Astrocyte (in vitro differentiated cells and primary cell): ENCODE measurements around the gene OSBPL1A. TPM values are rescaled to one million over a fixed set of nuclear protein-coding genes. Genes with fewer than 3 reads are reported as not detected.

Experiments used
- DNase-seq: peaks from one replicate; pipeline ENCODE4 v3.0.0-alpha.2; 2010; ENCODE audit warnings: low read depth
- FAIRE-seq: peaks from 2 replicates; lab custom pipeline; 2011; peaks lifted over from hg19 to GRCh38; lab: Jason Lieb, UNC
- H2AFZ ChIP-seq: 2 replicates; pipeline ENCODE4 v1.6.0; 2012; ENCODE audit warnings: low read depth, low read length, inconsistent platforms
- H3K27ac ChIP-seq: 2 replicates; pipeline ENCODE4 v1.5.1; 2011; ENCODE audit warnings: low read depth, low read length, inconsistent platforms
- H3K27me3 ChIP-seq: 2 replicates; pipeline ENCODE4 v1.6.0; 2011; ENCODE audit warnings: low read length, inconsistent platforms; ENCODE audit not compliant: insufficient read depth
- H3K36me3 ChIP-seq: 2 replicates; pipeline ENCODE4 v1.5.1; 2011; ENCODE audit warnings: low read length, inconsistent platforms; ENCODE audit not compliant: insufficient read depth
- H3K4me1 ChIP-seq: 2 replicates; pipeline ENCODE4 v1.5.1; 2011; ENCODE audit warnings: low read length, inconsistent platforms; ENCODE audit not compliant: insufficient read depth
- H3K4me2 ChIP-seq: 2 replicates; pipeline ENCODE4 v1.6.0; 2012; ENCODE audit warnings: low read length, inconsistent platforms
- H3K4me3 ChIP-seq: 2 replicates; pipeline ENCODE4 v1.5.1; 2011; ENCODE audit warnings: low read depth, mild to moderate bottlenecking, low read length, inconsistent platforms; ENCODE audit not compliant: insufficient read depth
- H3K79me2 ChIP-seq: 2 replicates; pipeline ENCODE4 v1.6.0; 2012; ENCODE audit warnings: mild to moderate bottlenecking, low read length, inconsistent platforms; ENCODE audit not compliant: insufficient read depth
- H3K9ac ChIP-seq: 2 replicates; pipeline ENCODE4 v1.6.0; 2012; ENCODE audit warnings: mild to moderate bottlenecking, low read length, inconsistent platforms
- H3K9me3 ChIP-seq: 2 replicates; pipeline ENCODE4 v1.5.1; 2012; ENCODE audit warnings: low read depth, mild to moderate bottlenecking, low read length, inconsistent platforms; ENCODE audit not compliant: insufficient read depth
- H4K20me1 ChIP-seq: 2 replicates; pipeline ENCODE4 v1.6.0; 2012; ENCODE audit warnings: low read length, inconsistent platforms; ENCODE audit not compliant: insufficient read depth
- H3K27ac Mint-ChIP-seq: one replicate; pipeline ENCODE4 v1.8.0; 2021; ENCODE audit warnings: mild to moderate bottlenecking, mixed read lengths; ENCODE audit not compliant: unreplicated experiment
- H3K27me3 Mint-ChIP-seq: one replicate; pipeline ENCODE4 v1.8.0; 2021; ENCODE audit warnings: low read depth, mixed read lengths; ENCODE audit not compliant: unreplicated experiment
- H3K36me3 Mint-ChIP-seq: one replicate; pipeline ENCODE4 v1.8.0; 2021; ENCODE audit warnings: low read depth, mixed read lengths; ENCODE audit not compliant: unreplicated experiment
- H3K4me1 Mint-ChIP-seq: one replicate; pipeline ENCODE4 v1.8.0; 2021; ENCODE audit warnings: low read depth, mixed read lengths; ENCODE audit not compliant: unreplicated experiment
- H3K4me3 Mint-ChIP-seq: one replicate; pipeline ENCODE4 v1.8.0; 2021; ENCODE audit warnings: mild to moderate bottlenecking, moderate library complexity, mixed read lengths; ENCODE audit not compliant: unreplicated experiment
- H3K9me3 Mint-ChIP-seq: one replicate; pipeline ENCODE4 v1.8.0; 2021; ENCODE audit warnings: mild to moderate bottlenecking, mixed read lengths; ENCODE audit not compliant: unreplicated experiment
- EZH2 ChIP-seq: IDR thresholded peaks from 2 replicates; pipeline ENCODE4 v1.6.1; 2012; ENCODE audit warnings: mild to moderate bottlenecking, low read length, inconsistent platforms; ENCODE audit not compliant: insufficient read depth
- total RNA-seq: library from RNA; stranded (reverse); gene quantifications from 2 replicates; pipeline ENCODE4 v1.2.1, GENCODE V29; 2021
- TF ChIP-seq, protein P1 (sequence below): IDR thresholded peaks from 2 replicates; pipeline ENCODE4 v1.5.1; 2011; ENCODE audit warnings: low read depth, mild to moderate bottlenecking, inconsistent platforms, low read length, moderate library complexity; ENCODE audit not compliant: insufficient read depth

The OSBPL1A gene
- total RNA-seq, 1 donor from 2014 or later: 27.7 TPM

DNA sequence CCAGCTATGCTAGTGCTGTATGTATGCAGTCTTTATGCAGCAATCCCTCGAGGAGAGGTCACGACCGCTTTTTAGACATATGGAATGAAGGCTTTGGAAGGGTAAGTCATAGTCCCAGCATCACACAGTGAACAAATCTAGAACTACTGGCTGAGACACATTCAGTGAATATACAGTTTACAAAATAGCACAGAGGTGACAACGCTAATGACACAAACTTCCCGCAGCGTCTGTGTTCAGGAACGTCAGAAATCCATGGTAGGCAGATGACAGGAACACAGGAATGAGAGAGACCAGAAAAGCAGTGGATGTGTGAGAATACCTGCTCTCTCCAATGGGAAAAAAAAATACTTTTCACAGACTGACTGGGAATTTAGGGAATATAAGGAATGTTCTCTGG, 229.1 kb downstream of the OSBPL1A start:
- H3K27me3 Mint-ChIP-seq: no peaks in the 10 kb centered on the region

DNA sequence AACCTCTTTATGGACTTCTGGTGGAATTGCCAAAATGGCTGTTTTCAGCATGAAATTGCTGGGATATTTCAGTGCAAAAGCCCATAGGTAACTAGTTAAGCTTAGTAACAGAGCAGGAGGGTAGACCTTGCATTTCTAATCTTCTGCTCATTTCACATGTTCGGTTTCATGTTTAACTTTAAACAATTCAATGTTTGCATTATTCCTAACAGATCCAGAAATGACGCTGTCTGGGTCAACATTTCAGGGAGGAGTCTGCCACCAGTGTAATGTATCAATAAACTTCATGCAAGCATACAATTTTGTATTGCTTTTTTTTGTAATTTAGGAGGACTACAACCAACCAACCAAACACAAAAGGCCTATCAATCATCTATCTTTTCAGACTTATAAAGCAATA, 236.3 kb downstream of the OSBPL1A start:
- Mint-ChIP-seq H3K4me1 (peaks cover 4% of the 10 kb centered on the region), H3K27me3 (no peaks in the 10 kb centered on the region), H3K4me3 (no peak overlapping the region), H3K36me3 (peaks cover 12% of the 10 kb centered on the region), H3K27ac (no peak overlapping the region), H3K9me3 (no peaks in the 10 kb centered on the region)
- H3K4me1 ChIP-seq: no peaks in the 10 kb centered on the region
- peaks cover 13% of the 10 kb centered on the region for H3K36me3 ChIP-seq
- no peak overlapping the region for H2AFZ ChIP-seq
- no peak overlapping the region for H3K27ac ChIP-seq
- no peak for FAIRE-seq
- no peaks in the 10 kb centered on the region for H3K9me3 ChIP-seq
- TF ChIP-seq EZH2: no peak
- TF ChIP-seq, protein P1, sequence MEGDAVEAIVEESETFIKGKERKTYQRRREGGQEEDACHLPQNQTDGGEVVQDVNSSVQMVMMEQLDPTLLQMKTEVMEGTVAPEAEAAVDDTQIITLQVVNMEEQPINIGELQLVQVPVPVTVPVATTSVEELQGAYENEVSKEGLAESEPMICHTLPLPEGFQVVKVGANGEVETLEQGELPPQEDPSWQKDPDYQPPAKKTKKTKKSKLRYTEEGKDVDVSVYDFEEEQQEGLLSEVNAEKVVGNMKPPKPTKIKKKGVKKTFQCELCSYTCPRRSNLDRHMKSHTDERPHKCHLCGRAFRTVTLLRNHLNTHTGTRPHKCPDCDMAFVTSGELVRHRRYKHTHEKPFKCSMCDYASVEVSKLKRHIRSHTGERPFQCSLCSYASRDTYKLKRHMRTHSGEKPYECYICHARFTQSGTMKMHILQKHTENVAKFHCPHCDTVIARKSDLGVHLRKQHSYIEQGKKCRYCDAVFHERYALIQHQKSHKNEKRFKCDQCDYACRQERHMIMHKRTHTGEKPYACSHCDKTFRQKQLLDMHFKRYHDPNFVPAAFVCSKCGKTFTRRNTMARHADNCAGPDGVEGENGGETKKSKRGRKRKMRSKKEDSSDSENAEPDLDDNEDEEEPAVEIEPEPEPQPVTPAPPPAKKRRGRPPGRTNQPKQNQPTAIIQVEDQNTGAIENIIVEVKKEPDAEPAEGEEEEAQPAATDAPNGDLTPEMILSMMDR: no peak
- H3K4me3 ChIP-seq: no peak overlapping the region
- DNase-seq: no peak
- no peak overlapping the region for H3K4me2 ChIP-seq
- H3K79me2 ChIP-seq: no peaks in the 10 kb centered on the region
- H3K9ac ChIP-seq: no peak overlapping the region
- H4K20me1 ChIP-seq: no peaks in the 10 kb centered on the region
- H3K27me3 ChIP-seq: no peaks in the 10 kb centered on the region

More for the DNA sequence above, 229.1 kb downstream of the OSBPL1A start:
- H3K27ac ChIP-seq: no peak overlapping the region
- TF ChIP-seq, protein P1: no peak
- TF ChIP-seq EZH2: no peak
- no peaks in the 10 kb centered on the region for H3K27me3 ChIP-seq
- no peak overlapping the region for H3K4me3 ChIP-seq
- Mint-ChIP-seq H3K4me3 (no peak overlapping the region), H3K36me3 (peaks cover 5% of the 10 kb centered on the region), H3K9me3 (peaks cover 2% of the 10 kb centered on the region), H3K27ac (no peak overlapping the region), H3K4me1 (peaks cover 11% of the 10 kb centered on the region)
- no peaks in the 10 kb centered on the region for H3K79me2 ChIP-seq
- H3K36me3 ChIP-seq: no peaks in the 10 kb centered on the region
- FAIRE-seq: no peak
- H3K9me3 ChIP-seq: no peaks in the 10 kb centered on the region
- DNase-seq: no peak
- H4K20me1 ChIP-seq: no peaks in the 10 kb centered on the region
- H3K4me1 ChIP-seq: no peaks in the 10 kb centered on the region
- no peak overlapping the region for H3K4me2 ChIP-seq
- no peak overlapping the region for H3K9ac ChIP-seq
- no peak overlapping the region for H2AFZ ChIP-seq

DNA sequence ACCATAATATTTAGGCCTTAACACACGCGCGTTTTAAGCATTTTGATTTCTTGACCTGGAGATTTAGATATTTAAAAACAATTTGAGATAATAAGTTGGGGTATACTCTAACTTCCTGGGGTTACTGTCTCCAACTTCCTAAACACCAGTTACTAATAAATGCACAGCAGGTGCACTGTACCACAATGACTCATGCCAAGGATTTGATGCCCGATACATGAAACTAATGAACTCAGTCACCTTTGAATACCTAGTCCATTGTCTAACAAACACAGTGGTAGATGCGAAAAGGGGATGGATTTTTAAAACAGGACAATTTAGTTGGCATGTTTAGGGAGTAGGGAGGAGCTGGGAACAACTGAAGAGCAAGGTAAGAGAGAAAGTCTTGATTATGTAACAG, 237.5 kb downstream of the OSBPL1A start:
- H3K36me3 ChIP-seq: peaks cover 19% of the 10 kb centered on the region
- TF ChIP-seq, protein P1: no peak
- TF ChIP-seq EZH2: no peak
- H3K36me3 Mint-ChIP-seq: peaks cover 19% of the 10 kb centered on the region

More for the DNA sequence above, 237.5 kb downstream of the OSBPL1A start:
- Histone ChIP-seq H3K27ac (no peak overlapping the region), H3K9me3 (no peaks in the 10 kb centered on the region), H3K9ac (no peak overlapping the region), H2AFZ (no peak overlapping the region), H3K27me3 (no peaks in the 10 kb centered on the region), H3K4me1 (no peaks in the 10 kb centered on the region), H3K4me2 (no peak overlapping the region), H4K20me1 (no peaks in the 10 kb centered on the region), H3K4me3 (no peak overlapping the region), H3K79me2 (no peaks in the 10 kb centered on the region)
- Mint-ChIP-seq H3K27me3 (no peaks in the 10 kb centered on the region), H3K4me1 (peaks cover 4% of the 10 kb centered on the region), H3K4me3 (no peak overlapping the region), H3K9me3 (no peaks in the 10 kb centered on the region), H3K27ac (no peak overlapping the region)
- FAIRE-seq: no peak
- no peak for DNase-seq
